ENCODE results near the gene ARSI. TPM values are rescaled to one million over a fixed set of nuclear protein-coding genes. Genes with fewer than 3 reads are reported as not detected.

Gene ARSI
- total and polyA plus RNA-seq, 2 of the 4 experiments (the other 2 are of a cell fraction) = 14.8 to 15.2 TPM

GRCh38 chr5:150313921-150314716 is 11.4 kb upstream of the ARSI start:
- Histone ChIP-seq H3K9me3 (ENCODE audit: control insufficient read depth, insufficient read depth, low read length) (no peaks in the 10 kb centered on the region), H3K56ac (ENCODE audit: extremely low read depth, insufficient read depth, low read length) (no peak overlapping the region), H3K27ac (ENCODE audit: insufficient read depth, low read length) (peak overlapping the region; percentile 17), H3K14ac (replicated peaks; ENCODE audit: low read depth, low read length) (peak overlapping the region; percentile 37; the same call in 1 of the 2 replicates), H2BK20ac (ENCODE audit: low read depth, low read length) (peak overlapping the region; percentile 70), H3K4ac (ENCODE audit: low read depth, low read length) (peak overlapping the region; percentile 55), H4K8ac (ENCODE audit: low read depth in 2 of 2, low read length in 2 of 2) (peak overlapping the region in 1 of 2 experiments; percentile 17; a peak in 1 of 4 replicates), H2AFZ (replicated peaks; ENCODE audit: low read length, poor library complexity) (no peak overlapping the region), H3K4me2 (ENCODE audit: low read depth, low read length) (no peak overlapping the region), H2AK5ac (ENCODE audit: low read depth, low read length) (peak overlapping the region; percentile 57; the same call in 1 of the 2 replicates), H2BK5ac (ENCODE audit: low read depth, low read length, poor library complexity, severe bottlenecking) (peak overlapping the region; percentile 16), H3K23ac (ENCODE audit: low read depth, low read length) (0 out of 2 replicates have a peak overlapping the region, but pooled peaks have one; percentile 7), H2BK15ac (ENCODE audit: low read depth, low read length) (peak overlapping the region; percentile 68; the same call in 1 of the 3 replicates), H3K4me1 (ENCODE audit: control insufficient read depth, insufficient read depth, low read length) (peaks cover 29% of the 10 kb centered on the region), H3K27me3 (ENCODE audit: control insufficient read depth, insufficient read depth, low read length) (no peaks in the 10 kb centered on the region), H3K4me3 (ENCODE audit: insufficient read depth, low read depth, low read length) (no peak overlapping the region), H3K36me3 (ENCODE audit: control insufficient read depth, insufficient read depth, low read length) (no peaks in the 10 kb centered on the region), H3K9ac (ENCODE audit: low read depth, low read length) (no peak overlapping the region), H4K91ac (ENCODE audit: insufficient read depth, low read depth, low read length) (peak overlapping the region; percentile 22; the same call in 1 of the 2 replicates), H4K5ac (ENCODE audit: low read depth, low read length) (no peak overlapping the region), H3K9me1 (ENCODE audit: insufficient read depth, low read length) (peaks cover 35% of the 10 kb centered on the region), H3K79me1 (ENCODE audit: low read depth in 1 of 2, low read length in 2 of 2) (peaks cover 0 to 5% of the 10 kb centered on the region in 2 experiments; a peak in 2 of 4 replicates), H4K20me1 (ENCODE audit: insufficient read depth, low read length) (peaks cover 5% of the 10 kb centered on the region; the same call in 1 of the 2 replicates), H2AK9ac (replicated peaks; ENCODE audit: low read depth, low read length, poor library complexity) (no peak overlapping the region), H2BK120ac (ENCODE audit: low read depth, low read length) (peak overlapping the region; percentile 52; the same call in 1 of the 2 replicates), H3K18ac (ENCODE audit: low read depth, low read length) (peak overlapping the region; percentile 17; the same call in 1 of the 2 replicates)
- no peak for TF ChIP-seq CEBPB (IDR thresholded peaks at IDR 0.05; ENCODE audit: low read depth, low read length)
- no peak for TF ChIP-seq FOS (IDR thresholded peaks at IDR 0.05; ENCODE audit: low read depth, low read length)
- TF ChIP-seq BHLHE40 (IDR thresholded peaks at IDR 0.05; ENCODE audit: low read depth, low read length) = no peak
- TF ChIP-seq POLR2A (IDR thresholded peaks at IDR 0.05; ENCODE audit: low read depth, low read length) = no peak
- TF ChIP-seq RCOR1 (IDR thresholded peaks at IDR 0.05; ENCODE audit: insufficient replicate concordance, low read length) = no peak
- TF ChIP-seq MAZ (IDR thresholded peaks at IDR 0.05; ENCODE audit: borderline replicate concordance, low read depth, low read length) = no peak
- TF ChIP-seq CTCF (conservative IDR thresholded peaks at IDR 0.05; ENCODE audit: low read depth, low read length) = no peak
- no peak for TF ChIP-seq ELK1 (IDR thresholded peaks at IDR 0.05; ENCODE audit: borderline replicate concordance, low read depth, low read length)
- intact Hi-C loops (cut with micrococcal nuclease) = no loop called here
- DNase-seq (no peak), ATAC-seq (ENCODE audit: low read depth) (no peak)
- POLR2A ChIA-PET (ENCODE audit: unreplicated experiment) = no interaction called here
- 64% methylated on average over 2 of the region's 6 CpGs; no CpG with 5 or more reads in 1 of the 2 experiments for WGBS, 2 experiments (ENCODE audit: extremely low coverage in 2 of 2, insufficient read length in 1 of 2)
- CTCF ChIA-PET = interaction anchor here (0.6 kb wide), 1 partner anchor 337 kb away, joined by 3 read pairs; no protein-coding TSS in a partner anchor
- BruUV-seq (replicated peaks) = no TSS peak
- in situ Hi-C loops (cut with MboI; ENCODE audit: low sequenced_read_pairs) = no loop called here
- dilution Hi-C loops (cut with HindIII; ENCODE audit: low sequenced_read_pairs, unreplicated experiment) = no loop called here
